H9 (cell line): Measurements from ENCODE around the gene MSRB1. TPM values are rescaled to one million over a fixed set of nuclear protein-coding genes. Genes with fewer than 3 reads are reported as not detected.

ENCODE experiments used
- DNase-seq: peaks from one replicate; pipeline ENCODE4 v3.0.0-alpha.2; 2017
- H2AFZ ChIP-seq: one replicate; pipeline ENCODE4 v1.6.1; 2013; ENCODE audit warnings: mild to moderate bottlenecking, low read length, control low read depth, moderate library complexity
- H2AK5ac ChIP-seq: 2 replicates; pipeline ENCODE4 v1.6.1; 2013; ENCODE audit warnings: low read length, control low read depth, mixed read lengths; ENCODE audit not compliant: insufficient read length
- H2BK120ac ChIP-seq: one replicate; pipeline ENCODE4 v1.6.1; 2013; ENCODE audit warnings: low read depth, mild to moderate bottlenecking, low read length, control low read depth, inconsistent platforms; ENCODE audit not compliant: poor library complexity, severe bottlenecking
- H2BK12ac ChIP-seq: 2 replicates; pipeline ENCODE4 v1.6.1; 2013; ENCODE audit warnings: low read length, control low read depth, mixed read lengths, low read depth; ENCODE audit not compliant: insufficient read length
- H2BK15ac ChIP-seq: 2 replicates; pipeline ENCODE4 v1.6.1; 2013; ENCODE audit warnings: low read depth, low read length, control low read depth
- H2BK20ac ChIP-seq: one replicate; pipeline ENCODE4 v1.6.1; 2013; ENCODE audit warnings: low read depth, mild to moderate bottlenecking, low read length, control low read depth, inconsistent platforms; ENCODE audit not compliant: poor library complexity, severe bottlenecking
- H2BK5ac ChIP-seq: 2 replicates; pipeline ENCODE4 v1.6.1; 2013; ENCODE audit warnings: low read length, control low read depth, mixed read lengths; ENCODE audit not compliant: insufficient read length
- H3K14ac ChIP-seq: 2 replicates; pipeline ENCODE4 v1.6.1; 2013; ENCODE audit warnings: low read length, control low read depth; ENCODE audit not compliant: insufficient read depth
- H3K18ac ChIP-seq: 2 replicates; pipeline ENCODE4 v1.6.1; 2013; ENCODE audit warnings: low read depth, mild to moderate bottlenecking, mixed read lengths, low read length, control low read depth; ENCODE audit not compliant: insufficient read length
- H3K23ac ChIP-seq: 2 replicates; pipeline ENCODE4 v1.6.1; 2013; ENCODE audit warnings: low read length, control low read depth, mixed read lengths, low read depth; ENCODE audit not compliant: insufficient read length
- H3K23me2 ChIP-seq: 2 replicates; pipeline ENCODE4 v1.6.1; 2013; ENCODE audit warnings: low read depth, mild to moderate bottlenecking, mixed read lengths, low read length, control low read depth; ENCODE audit not compliant: insufficient read length, poor library complexity, severe bottlenecking
- H3K27ac ChIP-seq: 2 replicates; pipeline ENCODE4 v1.5.1; 2013; ENCODE audit warnings: low read length, control low read depth, mixed read lengths, low read depth; ENCODE audit not compliant: insufficient read length
- H3K27me3 ChIP-seq: 2 replicates; pipeline ENCODE4 v1.6.1; 2013; ENCODE audit warnings: low read length, control low read depth, inconsistent platforms; ENCODE audit not compliant: insufficient read depth
- H3K4ac ChIP-seq: 2 replicates; pipeline ENCODE4 v1.6.1; 2013; ENCODE audit warnings: low read depth, mild to moderate bottlenecking, control low read depth, inconsistent platforms, low read length, moderate library complexity
- H3K4me1 ChIP-seq: 2 replicates; pipeline ENCODE4 v1.6.1; 2013; ENCODE audit warnings: low read length, control low read depth, inconsistent platforms; ENCODE audit not compliant: insufficient read depth
- H3K4me2 ChIP-seq: 2 replicates; pipeline ENCODE4 v1.6.1; 2013; ENCODE audit warnings: low read length, control low read depth, mixed read lengths; ENCODE audit not compliant: insufficient read length, insufficient read depth
- H3K56ac ChIP-seq: 2 replicates; pipeline ENCODE4 v1.6.1; 2013; ENCODE audit warnings: low read depth, mild to moderate bottlenecking, mixed read lengths, low read length, control low read depth; ENCODE audit not compliant: insufficient read length
- H3K79me1 ChIP-seq: 2 replicates; pipeline ENCODE4 v1.6.1; 2013; ENCODE audit warnings: low read depth, mild to moderate bottlenecking, moderate library complexity, low read length, control low read depth, inconsistent platforms; ENCODE audit not compliant: insufficient read depth, poor library complexity, severe bottlenecking
- H3K79me2 ChIP-seq: 2 replicates; pipeline ENCODE4 v1.6.1; 2013; ENCODE audit warnings: low read length, control low read depth, inconsistent platforms; ENCODE audit not compliant: insufficient read depth
- H3K9ac ChIP-seq: 2 replicates; pipeline ENCODE4 v1.6.1; 2013; ENCODE audit warnings: low read length, control low read depth, mixed read lengths; ENCODE audit not compliant: insufficient read length; ENCODE audit errors: extremely low read depth
- H3K9me3 ChIP-seq: one replicate; pipeline ENCODE4 v1.6.1; 2013; ENCODE audit warnings: low read depth, low read length, inconsistent platforms; ENCODE audit not compliant: control insufficient read depth
- H3T11ph ChIP-seq: one replicate; pipeline ENCODE4 v1.6.1; 2013; ENCODE audit warnings: mild to moderate bottlenecking, low read length, control low read depth, inconsistent platforms
- H4K20me1 ChIP-seq: one replicate; pipeline ENCODE4 v1.6.1; 2013; ENCODE audit not compliant: control insufficient read depth, insufficient read length, insufficient read depth
- H4K5ac ChIP-seq: 2 replicates; pipeline ENCODE4 v1.6.1; 2013; ENCODE audit warnings: low read depth, mild to moderate bottlenecking, mixed read lengths, low read length, control low read depth; ENCODE audit not compliant: insufficient read length
- H4K8ac ChIP-seq: replicated peaks from 2 replicates; pipeline ENCODE4 v1.6.1; 2013; ENCODE audit warnings: low read length, control low read depth, mixed read lengths, low read depth; ENCODE audit not compliant: insufficient read length
- H4K91ac ChIP-seq: 2 replicates; pipeline ENCODE4 v1.6.1; 2013; ENCODE audit warnings: low read depth, mild to moderate bottlenecking, moderate library complexity, mixed read lengths, low read length, control low read depth; ENCODE audit not compliant: insufficient read length
- H3K27ac Mint-ChIP-seq, 3 experiments: 2 replicates in 2 of 3; 3 replicates in 1 of 3; pipeline ENCODE4 v1.8.0; 2020 to 2021; ENCODE audit warnings: mixed read lengths in 3 of 3, mild to moderate bottlenecking in 1 of 3, moderate library complexity in 1 of 3
- H3K27me3 Mint-ChIP-seq: 2 replicates; pipeline ENCODE4 v1.8.0; 2021; ENCODE audit warnings: low read depth, mild to moderate bottlenecking, moderate library complexity, mixed read lengths
- H3K36me3 Mint-ChIP-seq, 3 experiments: 2 replicates in 2 of 3; 3 replicates in 1 of 3; pipeline ENCODE4 v1.8.0; 2020 to 2021; ENCODE audit warnings: low read depth in 3 of 3, mixed read lengths in 3 of 3; ENCODE audit not compliant: insufficient read depth in 1 of 3
- H3K4me1 Mint-ChIP-seq, 2 experiments: 2 replicates each; pipeline ENCODE4 v1.8.0; 2020; ENCODE audit warnings: mixed read lengths in 2 of 2
- H3K4me3 Mint-ChIP-seq, 2 experiments: 2 replicates in 1 of 2; 3 replicates in 1 of 2; pipeline ENCODE4 v1.8.0; 2020 to 2021; ENCODE audit warnings: mild to moderate bottlenecking in 2 of 2, mixed read lengths in 2 of 2, moderate library complexity in 1 of 2
- H3K9me3 Mint-ChIP-seq, 2 experiments: 2 replicates in 1 of 2; 3 replicates in 1 of 2; pipeline ENCODE4 v1.8.0; 2020; ENCODE audit warnings: mild to moderate bottlenecking in 2 of 2, mixed read lengths in 2 of 2, moderate library complexity in 1 of 2
- CTCF ChIP-seq: fragments of 200-600 bp; sonication (generic); conservative IDR thresholded peaks from 3 replicates; pipeline ENCODE4 v1.8.0; 2021; ENCODE audit warnings: antibody characterized with exemption, mild to moderate bottlenecking
- WGBS: extraction: QIAGEN DNeasy Blood & Tissue Kit; methylation state at CpG from one replicate; pipeline ENCODE4 v1.1.7; 2013; ENCODE audit warnings: missing lambda C conversion rate, low lambda C conversion rate, mixed read lengths; ENCODE audit not compliant: insufficient read length; ENCODE audit errors: extremely low coverage; 5-methylcytosine and 5-hydroxymethylcytosine counted together
- total RNA-seq: library from RNA; stranded (reverse); gene quantifications from 2 replicates; pipeline ENCODE4 v1.2.1, GENCODE V29; 2021

The MSRB1 gene
- total RNA-seq, 1 experiment from 2014 or later = 25.7 TPM

GRCh38 chr16:1965396-1966001, 22.5 kb upstream of the MSRB1 start:
- H3K9me3 ChIP-seq = no peaks in the 10 kb centered on the region
- peaks cover 27 to 39% (median 33%) of the 10 kb centered on the region in 3 experiments for H3K36me3 Mint-ChIP-seq
- no peak overlapping the region for H4K5ac ChIP-seq
- peak overlapping the region; percentile 66 for H4K91ac ChIP-seq
- H3K9me3 Mint-ChIP-seq = peaks cover 0 to 3% of the 10 kb centered on the region in 2 experiments; a peak in 3 of 5 replicates
- H2AFZ ChIP-seq = no peak overlapping the region
- H3K4ac ChIP-seq = no peak overlapping the region; the same call in 1 of the 2 replicates
- no peak overlapping the region for H2BK15ac ChIP-seq
- H3K9ac ChIP-seq = peak overlapping the region; percentile 88
- DNase-seq = no peak
- no peak overlapping the region for H2BK20ac ChIP-seq
- no peak overlapping the region for H2BK5ac ChIP-seq
- H3K4me1 ChIP-seq = no peaks in the 10 kb centered on the region
- peaks cover 16% of the 10 kb centered on the region for H3K23me2 ChIP-seq
- no peaks in the 10 kb centered on the region for H3K79me1 ChIP-seq
- peak overlapping the region; percentile 72 for H3K14ac ChIP-seq
- H3T11ph ChIP-seq = no peak overlapping the region
- no peak overlapping the region for H3K23ac ChIP-seq
- no peaks in the 10 kb centered on the region for H3K27me3 ChIP-seq
- peak overlapping the region; percentile 68 for H3K18ac ChIP-seq
- H3K4me2 ChIP-seq = peak overlapping the region; percentile 97
- peaks cover 27 to 40% of the 10 kb centered on the region in 2 experiments for H3K4me1 Mint-ChIP-seq
- H3K27ac ChIP-seq = no peak overlapping the region
- H3K27me3 Mint-ChIP-seq = peaks cover 3% of the 10 kb centered on the region
- no peak overlapping the region for H2BK120ac ChIP-seq
- peak overlapping the region; percentile 87 to 97 (median 88); a peak in 6 of 7 replicates for H3K27ac Mint-ChIP-seq
- H3K79me2 ChIP-seq = peaks cover 18% of the 10 kb centered on the region
- H2AK5ac ChIP-seq = no peak overlapping the region
- peak overlapping the region; percentile 95 to 97 for H3K4me3 Mint-ChIP-seq
- no CpG with 5 or more reads among the region's 24 CpGs for WGBS
- no peak overlapping the region for H4K8ac ChIP-seq
- H3K56ac ChIP-seq = no peak overlapping the region
- H4K20me1 ChIP-seq = no peaks in the 10 kb centered on the region
- TF ChIP-seq CTCF = no peak
- no peak overlapping the region for H2BK12ac ChIP-seq
